ENCODE measurements around the gene DEUP1. TPM values are rescaled to one million over a fixed set of nuclear protein-coding genes. Genes with fewer than 3 reads are reported as not detected.

DEUP1 gene
- total RNA-seq, 2 donors from 2014 or later: not detected

DNA sequence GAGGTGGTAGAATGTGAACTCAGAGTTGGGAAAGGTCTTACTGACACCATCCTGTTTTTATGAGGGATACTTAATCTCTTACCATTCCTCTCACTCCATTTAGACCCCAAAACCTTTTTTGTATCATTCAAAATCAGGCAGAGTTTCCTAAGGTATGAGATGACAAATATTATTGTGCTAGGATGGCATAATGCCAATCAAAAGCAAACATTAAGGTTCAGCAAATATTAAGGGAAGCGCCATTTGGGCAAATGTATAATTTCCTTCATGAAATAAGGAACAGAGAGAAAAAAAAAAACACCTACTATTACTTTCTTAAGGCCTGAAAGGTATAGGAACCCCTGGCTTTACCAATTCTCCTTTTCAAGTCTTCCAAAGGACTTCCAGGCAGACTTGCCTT, 150.2 kb downstream of the DEUP1 start:
- TF ChIP-seq, protein P1, sequence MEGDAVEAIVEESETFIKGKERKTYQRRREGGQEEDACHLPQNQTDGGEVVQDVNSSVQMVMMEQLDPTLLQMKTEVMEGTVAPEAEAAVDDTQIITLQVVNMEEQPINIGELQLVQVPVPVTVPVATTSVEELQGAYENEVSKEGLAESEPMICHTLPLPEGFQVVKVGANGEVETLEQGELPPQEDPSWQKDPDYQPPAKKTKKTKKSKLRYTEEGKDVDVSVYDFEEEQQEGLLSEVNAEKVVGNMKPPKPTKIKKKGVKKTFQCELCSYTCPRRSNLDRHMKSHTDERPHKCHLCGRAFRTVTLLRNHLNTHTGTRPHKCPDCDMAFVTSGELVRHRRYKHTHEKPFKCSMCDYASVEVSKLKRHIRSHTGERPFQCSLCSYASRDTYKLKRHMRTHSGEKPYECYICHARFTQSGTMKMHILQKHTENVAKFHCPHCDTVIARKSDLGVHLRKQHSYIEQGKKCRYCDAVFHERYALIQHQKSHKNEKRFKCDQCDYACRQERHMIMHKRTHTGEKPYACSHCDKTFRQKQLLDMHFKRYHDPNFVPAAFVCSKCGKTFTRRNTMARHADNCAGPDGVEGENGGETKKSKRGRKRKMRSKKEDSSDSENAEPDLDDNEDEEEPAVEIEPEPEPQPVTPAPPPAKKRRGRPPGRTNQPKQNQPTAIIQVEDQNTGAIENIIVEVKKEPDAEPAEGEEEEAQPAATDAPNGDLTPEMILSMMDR (IDR thresholded peaks at IDR 0.05): no peak
- peaks cover 3 to 6% of the 10 kb centered on the region in 2 donors for H3K4me1 ChIP-seq (ENCODE audit: control insufficient read depth in 1 of 2, low read depth in 2 of 2)
- no peaks in the 10 kb centered on the region for H3K27me3 ChIP-seq (replicated peaks; ENCODE audit: insufficient read depth)
- H3K27ac ChIP-seq: no peak overlapping the region
- DNase-seq (ENCODE audit: low spot score): no peak
- H3K9me3 ChIP-seq: no peaks in the 10 kb centered on the region
- no peak for ATAC-seq (ENCODE audit: insufficient number of reproducible peaks, low FRiP score, low read depth)
- peaks cover 10% of the 10 kb centered on the region for H3K36me3 ChIP-seq
- H3K4me3 ChIP-seq: no peak overlapping the region

DNA sequence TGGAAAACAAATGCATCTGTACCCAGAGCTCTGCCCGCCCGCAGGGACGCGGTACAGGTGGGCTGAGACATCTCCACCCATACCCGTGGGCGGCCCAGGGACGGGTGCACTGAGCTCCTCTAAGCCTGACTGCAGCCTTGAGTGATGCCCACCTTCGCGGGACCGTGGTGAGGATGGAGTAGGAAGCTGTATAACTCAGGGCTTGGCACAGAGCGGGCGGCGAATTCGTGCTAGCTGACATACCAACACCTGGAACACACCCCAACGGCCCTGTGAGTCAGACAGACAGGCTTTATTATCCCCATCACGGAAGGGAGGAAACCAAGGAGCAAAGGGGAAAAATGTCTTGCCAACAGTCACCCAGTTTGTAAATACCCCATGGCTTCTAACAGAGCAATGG, 150.7 kb downstream of the DEUP1 start:
- ATAC-seq (ENCODE audit: insufficient number of reproducible peaks, low FRiP score, low read depth) (no peak), DNase-seq (ENCODE audit: low spot score) (no peak)
- H3K27me3 ChIP-seq (replicated peaks; ENCODE audit: insufficient read depth): no peaks in the 10 kb centered on the region
- no peak overlapping the region for H3K4me3 ChIP-seq
- H3K9me3 ChIP-seq: no peaks in the 10 kb centered on the region
- peaks cover 3 to 6% of the 10 kb centered on the region in 2 donors for H3K4me1 ChIP-seq (ENCODE audit: control insufficient read depth in 1 of 2, low read depth in 2 of 2)
- peaks cover 10% of the 10 kb centered on the region for H3K36me3 ChIP-seq
- H3K27ac ChIP-seq: no peak overlapping the region
- TF ChIP-seq, protein P1 (IDR thresholded peaks at IDR 0.05): no peak

DNA sequence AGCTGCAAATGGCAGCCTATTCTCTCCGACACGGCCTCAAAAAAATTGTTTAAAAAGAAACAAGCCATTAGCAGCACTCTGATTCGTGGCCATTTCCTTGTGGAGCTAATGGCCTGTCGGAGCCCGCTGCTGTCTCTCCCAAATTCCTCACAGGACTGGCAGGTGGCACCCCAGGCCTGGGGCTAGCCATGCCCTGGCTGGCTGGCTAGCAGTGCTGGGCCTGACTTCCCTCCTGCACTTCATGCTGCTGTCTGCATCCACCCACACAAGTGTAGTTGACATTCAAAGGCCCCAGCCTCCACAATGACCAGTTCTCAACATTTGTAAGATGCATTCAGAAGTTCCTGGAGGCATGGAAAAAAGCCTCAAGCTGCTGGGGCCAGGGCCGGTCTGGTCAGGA, 151.2 kb downstream of the DEUP1 start:
- H3K36me3 ChIP-seq: peaks cover 10% of the 10 kb centered on the region
- TF ChIP-seq, protein P1 (IDR thresholded peaks at IDR 0.05): no peak
- peaks cover 3 to 6% of the 10 kb centered on the region in 2 donors for H3K4me1 ChIP-seq (ENCODE audit: control insufficient read depth in 1 of 2, low read depth in 2 of 2)
- H3K9me3 ChIP-seq: no peaks in the 10 kb centered on the region
- ATAC-seq (ENCODE audit: insufficient number of reproducible peaks, low FRiP score, low read depth) (no peak), DNase-seq (ENCODE audit: low spot score) (no peak)
- no peak overlapping the region for H3K27ac ChIP-seq
- no peak overlapping the region for H3K4me3 ChIP-seq
- no peaks in the 10 kb centered on the region for H3K27me3 ChIP-seq (replicated peaks; ENCODE audit: insufficient read depth)

DNA sequence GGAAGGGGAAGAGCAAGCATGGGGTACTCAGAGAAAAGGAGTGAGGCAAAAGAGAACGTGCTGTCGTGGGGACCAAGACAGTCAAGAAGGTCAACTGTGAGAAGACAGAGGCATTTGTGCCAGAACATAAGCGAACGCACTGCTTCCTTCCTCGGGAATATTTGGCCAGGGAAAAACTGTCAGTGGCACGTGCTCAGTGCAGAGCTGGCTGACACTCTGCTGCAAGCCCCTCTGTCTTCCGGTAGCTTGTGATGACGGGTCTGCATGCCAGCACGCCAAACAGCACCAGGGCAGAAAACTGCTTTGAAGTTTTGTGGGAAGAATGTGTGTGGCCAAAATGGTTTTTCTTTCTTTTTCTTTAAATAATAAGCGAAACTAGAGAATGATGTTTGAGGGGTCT, 152.0 kb downstream of the DEUP1 start:
- ATAC-seq (ENCODE audit: insufficient number of reproducible peaks, low FRiP score, low read depth) (no peak), DNase-seq (ENCODE audit: low spot score) (no peak)
- Histone ChIP-seq H3K27ac (no peak overlapping the region), H3K27me3 (replicated peaks; ENCODE audit: insufficient read depth) (no peaks in the 10 kb centered on the region), H3K9me3 (no peaks in the 10 kb centered on the region), H3K36me3 (peaks cover 7% of the 10 kb centered on the region), H3K4me1 (ENCODE audit: control insufficient read depth in 1 of 2, low read depth in 2 of 2) (peaks cover 3 to 6% of the 10 kb centered on the region in 2 donors), H3K4me3 (no peak overlapping the region)
- TF ChIP-seq, protein P1 (IDR thresholded peaks at IDR 0.05): no peak

DNA sequence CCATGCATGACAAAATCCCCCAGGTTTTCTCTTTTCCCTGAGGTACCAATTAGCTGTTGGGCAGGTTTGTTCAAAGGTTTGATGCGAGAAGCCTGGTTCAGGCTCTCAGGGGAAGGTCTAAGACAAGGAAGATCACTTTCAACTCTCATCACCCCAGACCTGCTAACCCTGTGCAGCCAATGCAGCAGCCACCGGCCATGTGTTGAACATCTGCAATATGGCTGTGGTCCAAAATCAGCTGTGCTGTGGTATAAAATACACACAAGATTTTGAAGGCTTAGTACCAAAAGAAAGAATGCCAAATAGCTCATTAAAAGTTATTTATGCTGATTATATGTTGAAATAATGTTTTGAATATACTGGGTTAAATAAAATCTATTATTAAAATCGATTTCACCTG, 154.2 kb downstream of the DEUP1 start:
- TF ChIP-seq, protein P1 (IDR thresholded peaks at IDR 0.05): no peak
- H3K36me3 ChIP-seq: peaks cover 2% of the 10 kb centered on the region
- H3K4me1 ChIP-seq (ENCODE audit: control insufficient read depth in 1 of 2, low read depth in 2 of 2): peaks cover 3 to 6% of the 10 kb centered on the region in 2 donors
- no peaks in the 10 kb centered on the region for H3K9me3 ChIP-seq
- ATAC-seq (ENCODE audit: insufficient number of reproducible peaks, low FRiP score, low read depth): no peak
- no peak overlapping the region for H3K27ac ChIP-seq
- DNase-seq (ENCODE audit: low spot score): no peak
- no peak overlapping the region for H3K4me3 ChIP-seq
- H3K27me3 ChIP-seq (replicated peaks; ENCODE audit: insufficient read depth): no peaks in the 10 kb centered on the region
